Astrocyte (in vitro differentiated cells and primary cell): ENCODE results near the gene JAZF1. TPM values are rescaled to one million over a fixed set of nuclear protein-coding genes. Genes with fewer than 3 reads are reported as not detected.

ENCODE experiments used
- DNase-seq: peaks from one replicate; pipeline ENCODE4 v3.0.0-alpha.2; 2010; ENCODE audit warnings: low read depth
- FAIRE-seq: peaks from 2 replicates; lab custom pipeline; 2011; peaks lifted over from hg19 to GRCh38; lab: Jason Lieb, UNC
- H2AFZ ChIP-seq: 2 replicates; pipeline ENCODE4 v1.6.0; 2012; ENCODE audit warnings: low read depth, low read length, inconsistent platforms
- H3K27ac ChIP-seq: 2 replicates; pipeline ENCODE4 v1.5.1; 2011; ENCODE audit warnings: low read depth, low read length, inconsistent platforms
- H3K27me3 ChIP-seq: 2 replicates; pipeline ENCODE4 v1.6.0; 2011; ENCODE audit warnings: low read length, inconsistent platforms; ENCODE audit not compliant: insufficient read depth
- H3K36me3 ChIP-seq: 2 replicates; pipeline ENCODE4 v1.5.1; 2011; ENCODE audit warnings: low read length, inconsistent platforms; ENCODE audit not compliant: insufficient read depth
- H3K4me1 ChIP-seq: 2 replicates; pipeline ENCODE4 v1.5.1; 2011; ENCODE audit warnings: low read length, inconsistent platforms; ENCODE audit not compliant: insufficient read depth
- H3K4me2 ChIP-seq: 2 replicates; pipeline ENCODE4 v1.6.0; 2012; ENCODE audit warnings: low read length, inconsistent platforms
- H3K4me3 ChIP-seq: 2 replicates; pipeline ENCODE4 v1.5.1; 2011; ENCODE audit warnings: low read depth, mild to moderate bottlenecking, low read length, inconsistent platforms; ENCODE audit not compliant: insufficient read depth
- H3K79me2 ChIP-seq: 2 replicates; pipeline ENCODE4 v1.6.0; 2012; ENCODE audit warnings: mild to moderate bottlenecking, low read length, inconsistent platforms; ENCODE audit not compliant: insufficient read depth
- H3K9ac ChIP-seq: 2 replicates; pipeline ENCODE4 v1.6.0; 2012; ENCODE audit warnings: mild to moderate bottlenecking, low read length, inconsistent platforms
- H3K9me3 ChIP-seq: 2 replicates; pipeline ENCODE4 v1.5.1; 2012; ENCODE audit warnings: low read depth, mild to moderate bottlenecking, low read length, inconsistent platforms; ENCODE audit not compliant: insufficient read depth
- H4K20me1 ChIP-seq: 2 replicates; pipeline ENCODE4 v1.6.0; 2012; ENCODE audit warnings: low read length, inconsistent platforms; ENCODE audit not compliant: insufficient read depth
- H3K27ac Mint-ChIP-seq: one replicate; pipeline ENCODE4 v1.8.0; 2021; ENCODE audit warnings: mild to moderate bottlenecking, mixed read lengths; ENCODE audit not compliant: unreplicated experiment
- H3K27me3 Mint-ChIP-seq: one replicate; pipeline ENCODE4 v1.8.0; 2021; ENCODE audit warnings: low read depth, mixed read lengths; ENCODE audit not compliant: unreplicated experiment
- H3K36me3 Mint-ChIP-seq: one replicate; pipeline ENCODE4 v1.8.0; 2021; ENCODE audit warnings: low read depth, mixed read lengths; ENCODE audit not compliant: unreplicated experiment
- H3K4me1 Mint-ChIP-seq: one replicate; pipeline ENCODE4 v1.8.0; 2021; ENCODE audit warnings: low read depth, mixed read lengths; ENCODE audit not compliant: unreplicated experiment
- H3K4me3 Mint-ChIP-seq: one replicate; pipeline ENCODE4 v1.8.0; 2021; ENCODE audit warnings: mild to moderate bottlenecking, moderate library complexity, mixed read lengths; ENCODE audit not compliant: unreplicated experiment
- H3K9me3 Mint-ChIP-seq: one replicate; pipeline ENCODE4 v1.8.0; 2021; ENCODE audit warnings: mild to moderate bottlenecking, mixed read lengths; ENCODE audit not compliant: unreplicated experiment
- EZH2 ChIP-seq: IDR thresholded peaks from 2 replicates; pipeline ENCODE4 v1.6.1; 2012; ENCODE audit warnings: mild to moderate bottlenecking, low read length, inconsistent platforms; ENCODE audit not compliant: insufficient read depth
- total RNA-seq: library from RNA; stranded (reverse); gene quantifications from 2 replicates; pipeline ENCODE4 v1.2.1, GENCODE V29; 2021
- TF ChIP-seq, protein P1 (sequence below): IDR thresholded peaks from 2 replicates; pipeline ENCODE4 v1.5.1; 2011; ENCODE audit warnings: low read depth, mild to moderate bottlenecking, inconsistent platforms, low read length, moderate library complexity; ENCODE audit not compliant: insufficient read depth

JAZF1 gene
- total RNA-seq, 1 donor from 2014 or later, result 20.1 TPM

DNA sequence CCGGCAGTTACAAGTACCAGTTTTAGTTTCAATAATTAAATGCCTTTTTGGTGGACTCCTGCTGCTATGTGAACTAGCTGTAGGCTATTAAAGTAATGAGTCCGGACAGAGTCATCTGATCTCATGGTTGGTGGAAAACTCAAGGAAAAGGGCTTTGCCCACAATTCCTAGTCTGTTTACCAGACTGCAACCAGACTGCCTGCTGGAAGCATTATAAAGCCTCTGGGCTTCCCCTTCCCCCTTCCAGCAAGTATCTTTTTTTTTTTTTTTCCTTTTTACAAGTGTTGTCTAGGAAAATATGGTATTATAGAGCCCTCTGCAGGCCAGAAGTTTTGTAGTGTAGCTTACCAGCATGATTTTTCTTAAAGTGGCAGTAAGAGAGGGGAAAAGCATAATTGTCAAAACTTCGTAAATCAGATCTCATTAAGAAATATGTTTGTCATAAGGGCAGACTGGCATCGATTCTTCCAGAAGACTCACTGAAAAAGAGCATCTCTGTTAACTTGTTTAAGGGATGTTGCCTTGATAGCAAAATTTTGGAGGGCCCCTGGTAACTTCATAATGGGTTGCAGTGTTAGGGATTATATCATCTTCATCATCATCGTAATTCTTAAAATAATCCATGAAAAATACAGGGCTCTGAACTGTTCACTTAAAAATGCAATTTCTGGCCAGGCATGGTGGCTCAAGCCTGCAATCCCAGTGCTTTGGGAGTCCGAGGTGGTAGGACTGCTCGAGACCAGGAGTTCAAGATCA lies 259.3 kb downstream of the JAZF1 start:
- Mint-ChIP-seq H3K9me3 (no peaks in the 10 kb centered on the region), H3K4me3 (no peak overlapping the region), H3K27ac (no peak overlapping the region), H3K4me1 (peaks cover 18% of the 10 kb centered on the region), H3K27me3 (no peaks in the 10 kb centered on the region), H3K36me3 (peaks cover under 1% of the 10 kb centered on the region)
- peak overlapping the region; percentile 44 for H3K4me2 ChIP-seq
- H3K4me3 ChIP-seq, result no peak overlapping the region
- peaks cover 19% of the 10 kb centered on the region for H3K4me1 ChIP-seq
- no peaks in the 10 kb centered on the region for H3K36me3 ChIP-seq
- no peaks in the 10 kb centered on the region for H3K9me3 ChIP-seq
- H4K20me1 ChIP-seq, result peaks cover 3% of the 10 kb centered on the region
- H3K9ac ChIP-seq, result no peak overlapping the region
- TF ChIP-seq, protein P1, sequence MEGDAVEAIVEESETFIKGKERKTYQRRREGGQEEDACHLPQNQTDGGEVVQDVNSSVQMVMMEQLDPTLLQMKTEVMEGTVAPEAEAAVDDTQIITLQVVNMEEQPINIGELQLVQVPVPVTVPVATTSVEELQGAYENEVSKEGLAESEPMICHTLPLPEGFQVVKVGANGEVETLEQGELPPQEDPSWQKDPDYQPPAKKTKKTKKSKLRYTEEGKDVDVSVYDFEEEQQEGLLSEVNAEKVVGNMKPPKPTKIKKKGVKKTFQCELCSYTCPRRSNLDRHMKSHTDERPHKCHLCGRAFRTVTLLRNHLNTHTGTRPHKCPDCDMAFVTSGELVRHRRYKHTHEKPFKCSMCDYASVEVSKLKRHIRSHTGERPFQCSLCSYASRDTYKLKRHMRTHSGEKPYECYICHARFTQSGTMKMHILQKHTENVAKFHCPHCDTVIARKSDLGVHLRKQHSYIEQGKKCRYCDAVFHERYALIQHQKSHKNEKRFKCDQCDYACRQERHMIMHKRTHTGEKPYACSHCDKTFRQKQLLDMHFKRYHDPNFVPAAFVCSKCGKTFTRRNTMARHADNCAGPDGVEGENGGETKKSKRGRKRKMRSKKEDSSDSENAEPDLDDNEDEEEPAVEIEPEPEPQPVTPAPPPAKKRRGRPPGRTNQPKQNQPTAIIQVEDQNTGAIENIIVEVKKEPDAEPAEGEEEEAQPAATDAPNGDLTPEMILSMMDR, result peak; percentile 67
- no peak for TF ChIP-seq EZH2
- H3K27ac ChIP-seq, result no peak overlapping the region
- no peaks in the 10 kb centered on the region for H3K27me3 ChIP-seq
- FAIRE-seq, result no peak
- no peaks in the 10 kb centered on the region for H3K79me2 ChIP-seq
- DNase-seq, result peak; percentile 69
- no peak overlapping the region for H2AFZ ChIP-seq

DNA sequence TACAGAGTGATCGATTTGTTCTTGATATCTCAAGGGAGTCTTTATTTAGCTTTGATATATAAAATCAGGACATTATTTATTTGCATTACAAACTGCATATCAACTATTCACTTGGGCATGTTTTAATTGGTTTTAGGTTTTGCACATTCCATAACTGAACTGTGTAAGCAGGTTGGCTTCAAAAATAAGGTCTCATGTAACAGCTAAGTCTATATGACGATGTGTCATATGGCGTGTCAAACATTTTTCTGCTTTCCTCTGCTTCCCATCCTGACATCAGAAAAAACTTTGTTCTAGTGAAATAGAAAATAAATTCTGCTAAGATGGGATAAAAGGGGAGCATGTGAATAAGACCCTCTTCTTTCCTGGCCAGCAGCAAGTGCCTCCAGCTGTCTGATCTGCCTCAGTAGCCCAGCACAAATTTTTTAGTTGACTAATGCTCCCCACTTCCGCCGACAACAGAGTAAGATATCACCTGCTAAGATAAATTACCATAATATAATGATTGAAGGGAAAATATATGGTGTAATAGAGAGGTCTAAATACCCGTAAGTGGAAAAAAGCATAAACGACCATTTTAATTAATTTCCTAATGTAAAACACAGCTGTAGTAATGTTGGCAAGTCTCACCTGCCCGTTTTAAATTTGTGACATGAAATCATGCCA lies 260.2 kb downstream of the JAZF1 start:
- Mint-ChIP-seq H3K27ac (no peak overlapping the region), H3K4me1 (peaks cover 18% of the 10 kb centered on the region), H3K4me3 (no peak overlapping the region), H3K36me3 (peaks cover 3% of the 10 kb centered on the region), H3K9me3 (no peaks in the 10 kb centered on the region), H3K27me3 (no peaks in the 10 kb centered on the region)
- H3K4me1 ChIP-seq, result peaks cover 19% of the 10 kb centered on the region
- H3K9me3 ChIP-seq, result no peaks in the 10 kb centered on the region
- FAIRE-seq, result no peak
- H4K20me1 ChIP-seq, result no peaks in the 10 kb centered on the region
- H3K27ac ChIP-seq, result no peak overlapping the region
- H3K4me3 ChIP-seq, result no peak overlapping the region
- H2AFZ ChIP-seq, result no peak overlapping the region
- no peak overlapping the region for H3K9ac ChIP-seq
- no peaks in the 10 kb centered on the region for H3K27me3 ChIP-seq
- TF ChIP-seq, protein P1, result no peak
- TF ChIP-seq EZH2, result no peak
- no peaks in the 10 kb centered on the region for H3K36me3 ChIP-seq
- DNase-seq, result no peak
- H3K79me2 ChIP-seq, result no peaks in the 10 kb centered on the region
- H3K4me2 ChIP-seq, result no peak overlapping the region
